Neural progenitor cell (in vitro differentiated cells): ENCODE measurements around the gene IPO9.

Experiments used
- CTCF ChIP-seq: fragments of 200-600 bp; sonication (generic); IDR thresholded peaks from 2 replicates; pipeline ENCODE4 v1.5.1; 2017; ENCODE audit warnings: antibody characterized with exemption, mild to moderate bottlenecking
- EZH2 ChIP-seq: fragments of 200-600 bp; sonication (generic); IDR thresholded peaks from 2 replicates; pipeline ENCODE4 v1.6.1; 2017; ENCODE audit warnings: antibody characterized with exemption, mild to moderate bottlenecking, moderate library complexity
- EZH2phosphoT487 ChIP-seq: fragments of 200-600 bp; sonication (generic); IDR thresholded peaks from 2 replicates; pipeline ENCODE4 v1.6.1; 2017; ENCODE audit warnings: antibody characterized with exemption

- TF ChIP-seq CTCF (no peak), EZH2 (no peak), EZH2phosphoT487 (no peak)
Measured at GRCh38 chr1:201793306-201793925, 35.5 kb upstream of the IPO9 start.
